DND-41 (cell line): ENCODE measurements around the gene CACNA2D3.

Experiments used
- ATAC-seq: fragments of 200-7000 bp; cut with Tn5 transposase; 3 replicates; pipeline ENCODE4 v1.9.1; 2021; ENCODE audit warnings: low read depth; ENCODE audit not compliant: insufficient read depth
- DNase-seq: peaks from one replicate; pipeline ENCODE4 v3.0.0-alpha.2; 2020
- H2AFZ ChIP-seq: 2 replicates; pipeline ENCODE4 v1.6.0; 2012; ENCODE audit warnings: low read depth, low read length
- H3K27ac ChIP-seq: 2 replicates; pipeline ENCODE4 v1.5.1; 2012; ENCODE audit warnings: low read length, inconsistent platforms
- H3K27me3 ChIP-seq: fragments of 200-600 bp; sonication (generic); 2 replicates; pipeline ENCODE4 v1.6.0; 2012; ENCODE audit warnings: low read length, mild to moderate bottlenecking, inconsistent platforms; ENCODE audit not compliant: insufficient read depth, poor library complexity
- H3K36me3 ChIP-seq: 2 replicates; pipeline ENCODE4 v1.5.1; 2012; ENCODE audit warnings: low read length, inconsistent platforms; ENCODE audit not compliant: insufficient read depth
- H3K4me1 ChIP-seq: 2 replicates; pipeline ENCODE4 v1.5.1; 2012; ENCODE audit warnings: mild to moderate bottlenecking, low read length; ENCODE audit not compliant: insufficient read depth
- H3K4me2 ChIP-seq: 2 replicates; pipeline ENCODE4 v1.6.0; 2012; ENCODE audit warnings: mild to moderate bottlenecking, moderate library complexity, low read length, inconsistent platforms; ENCODE audit not compliant: insufficient read depth
- H3K4me3 ChIP-seq, 2 experiments: fragments of 200-600 bp in 1 of 2; shearing (Covaris generic) in 1 of 2; 2 replicates each; pipeline ENCODE4 v1.5.1; 2012 to 2016; ENCODE audit warnings: inconsistent platforms in 2 of 2, low read length in 2 of 2, mild to moderate bottlenecking in 2 of 2, low read depth in 1 of 2, moderate library complexity in 1 of 2
- H3K79me2 ChIP-seq: 2 replicates; pipeline ENCODE4 v1.6.0; 2012; ENCODE audit warnings: low read length, inconsistent platforms; ENCODE audit not compliant: insufficient read depth
- H3K9ac ChIP-seq: 2 replicates; pipeline ENCODE4 v1.6.0; 2012; ENCODE audit warnings: low read depth, mild to moderate bottlenecking, inconsistent platforms, low read length, moderate library complexity
- H3K9me3 ChIP-seq: 2 replicates; pipeline ENCODE4 v1.5.1; 2012; ENCODE audit warnings: low read length, moderate library complexity, mild to moderate bottlenecking, inconsistent platforms; ENCODE audit not compliant: insufficient read depth, severe bottlenecking
- H4K20me1 ChIP-seq: 2 replicates; pipeline ENCODE4 v1.6.0; 2012; ENCODE audit warnings: low read length; ENCODE audit not compliant: insufficient read depth
- EZH2 ChIP-seq: IDR thresholded peaks from 3 replicates; pipeline ENCODE4 v1.6.1; 2012; ENCODE audit warnings: borderline replicate concordance, low read depth, mild to moderate bottlenecking, moderate library complexity, low read length, inconsistent platforms; ENCODE audit not compliant: severe bottlenecking
- TF ChIP-seq, protein P1 (sequence below): IDR thresholded peaks from 2 replicates; pipeline ENCODE4 v1.5.1; 2012; ENCODE audit warnings: borderline replicate concordance, low read length, moderate library complexity, mild to moderate bottlenecking; ENCODE audit not compliant: poor library complexity, severe bottlenecking; ENCODE audit errors: extremely low read depth

The CACNA2D3 gene

DNA sequence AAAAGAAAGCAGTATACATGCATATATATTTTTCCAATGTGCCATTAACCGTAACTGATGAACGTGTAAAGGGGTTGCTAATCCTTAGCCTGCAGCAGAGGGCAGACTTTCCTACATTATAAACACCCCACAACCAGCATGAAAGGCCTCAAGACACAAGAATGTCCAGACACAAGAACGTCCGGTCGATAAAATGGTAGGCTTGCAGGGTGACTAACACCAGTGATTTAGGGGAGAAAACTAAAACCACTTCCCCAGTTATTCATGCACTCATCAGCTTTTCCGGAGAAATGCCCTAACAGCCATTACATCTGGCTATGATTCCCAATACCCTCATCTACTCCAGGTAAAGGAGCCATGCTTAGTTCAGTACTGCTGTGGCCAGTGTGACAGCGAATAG is 748.1 kb downstream of the CACNA2D3 start:
- Histone ChIP-seq H3K9me3 (no peaks in the 10 kb centered on the region), H4K20me1 (no peaks in the 10 kb centered on the region), H3K79me2 (no peaks in the 10 kb centered on the region), H3K9ac (no peak overlapping the region), H2AFZ (no peak overlapping the region), H3K36me3 (no peaks in the 10 kb centered on the region), H3K4me3 (no peak overlapping the region), H3K27ac (no peak overlapping the region), H3K4me2 (no peak overlapping the region), H3K27me3 (no peaks in the 10 kb centered on the region), H3K4me1 (no peaks in the 10 kb centered on the region)
- DNase-seq = no peak
- ATAC-seq = no peak
- no peak for TF ChIP-seq EZH2
- TF ChIP-seq, protein P1, sequence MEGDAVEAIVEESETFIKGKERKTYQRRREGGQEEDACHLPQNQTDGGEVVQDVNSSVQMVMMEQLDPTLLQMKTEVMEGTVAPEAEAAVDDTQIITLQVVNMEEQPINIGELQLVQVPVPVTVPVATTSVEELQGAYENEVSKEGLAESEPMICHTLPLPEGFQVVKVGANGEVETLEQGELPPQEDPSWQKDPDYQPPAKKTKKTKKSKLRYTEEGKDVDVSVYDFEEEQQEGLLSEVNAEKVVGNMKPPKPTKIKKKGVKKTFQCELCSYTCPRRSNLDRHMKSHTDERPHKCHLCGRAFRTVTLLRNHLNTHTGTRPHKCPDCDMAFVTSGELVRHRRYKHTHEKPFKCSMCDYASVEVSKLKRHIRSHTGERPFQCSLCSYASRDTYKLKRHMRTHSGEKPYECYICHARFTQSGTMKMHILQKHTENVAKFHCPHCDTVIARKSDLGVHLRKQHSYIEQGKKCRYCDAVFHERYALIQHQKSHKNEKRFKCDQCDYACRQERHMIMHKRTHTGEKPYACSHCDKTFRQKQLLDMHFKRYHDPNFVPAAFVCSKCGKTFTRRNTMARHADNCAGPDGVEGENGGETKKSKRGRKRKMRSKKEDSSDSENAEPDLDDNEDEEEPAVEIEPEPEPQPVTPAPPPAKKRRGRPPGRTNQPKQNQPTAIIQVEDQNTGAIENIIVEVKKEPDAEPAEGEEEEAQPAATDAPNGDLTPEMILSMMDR = peak; percentile 35

DNA sequence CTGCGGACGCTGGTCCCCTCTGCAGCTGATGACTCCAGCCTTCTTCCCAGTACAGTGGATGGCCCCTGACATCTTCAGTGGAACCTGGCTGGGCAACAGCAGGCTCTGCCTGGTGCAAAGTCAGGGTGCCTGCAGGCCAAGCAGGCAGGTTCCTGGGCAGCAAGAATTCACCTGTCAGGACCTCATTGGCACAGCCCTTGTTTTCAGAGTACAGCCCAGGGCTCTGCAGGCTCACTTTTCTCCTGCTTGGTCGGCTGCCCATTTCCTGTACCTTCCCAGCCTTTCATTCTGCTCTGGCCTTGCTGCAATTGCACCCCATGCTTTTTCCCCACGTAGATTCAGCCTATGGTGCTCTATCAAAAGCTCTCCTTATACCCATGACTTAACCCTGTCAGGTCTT is 749.5 kb downstream of the CACNA2D3 start:
- Histone ChIP-seq H3K9ac (no peak overlapping the region), H4K20me1 (no peaks in the 10 kb centered on the region), H3K4me1 (no peaks in the 10 kb centered on the region), H3K79me2 (no peaks in the 10 kb centered on the region), H2AFZ (no peak overlapping the region), H3K36me3 (no peaks in the 10 kb centered on the region), H3K27ac (no peak overlapping the region), H3K27me3 (no peaks in the 10 kb centered on the region), H3K9me3 (no peaks in the 10 kb centered on the region), H3K4me2 (no peak overlapping the region), H3K4me3 (no peak overlapping the region)
- DNase-seq (no peak), ATAC-seq (no peak)
- TF ChIP-seq, protein P1 = no peak
- no peak for TF ChIP-seq EZH2

DNA sequence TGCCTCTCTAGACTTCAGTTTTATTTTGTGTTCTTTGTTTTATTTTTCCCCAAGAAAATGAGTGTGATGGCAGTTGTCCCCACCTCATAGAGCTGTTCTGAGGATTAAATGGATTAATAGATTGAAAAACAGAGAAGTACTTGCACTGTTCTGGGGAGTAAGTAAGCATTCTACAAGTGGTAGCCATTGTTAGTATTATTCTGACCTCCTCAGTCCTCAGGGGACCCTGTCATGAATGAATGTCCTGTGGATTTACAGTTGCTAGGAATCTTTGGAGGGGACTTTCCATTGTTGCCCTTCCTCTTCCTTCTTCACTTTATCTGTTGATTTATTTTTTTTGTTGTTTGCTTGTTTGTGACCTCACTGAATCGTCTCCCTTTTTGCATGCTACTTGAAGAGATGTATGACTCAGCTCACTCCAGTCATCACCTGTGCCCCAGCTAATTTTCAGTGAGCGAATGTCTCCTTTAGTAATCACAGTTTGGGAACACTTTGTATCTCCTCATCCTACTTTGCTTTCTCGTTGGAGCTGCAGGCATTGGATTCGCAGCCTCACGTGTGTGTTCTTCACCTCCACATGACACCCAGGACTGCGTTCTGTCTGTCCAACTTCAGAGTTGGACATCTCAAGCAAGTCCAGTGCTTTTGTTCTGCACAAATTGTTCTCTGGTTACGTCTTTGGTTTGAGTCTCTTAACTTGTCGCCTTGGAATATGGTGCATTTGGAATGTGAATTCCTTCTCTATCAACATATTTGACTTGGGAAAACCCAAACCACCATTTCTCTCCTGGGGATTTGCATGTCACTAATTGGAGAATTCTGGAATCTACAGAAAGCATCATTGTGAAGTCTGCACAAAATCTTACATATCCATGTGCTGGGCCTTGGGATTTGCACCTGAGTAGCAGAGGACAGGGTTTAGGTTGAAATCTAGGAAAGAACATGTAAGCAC is 751.0 kb downstream of the CACNA2D3 start:
- ATAC-seq (no peak), DNase-seq (no peak)
- no peak overlapping the region for H2AFZ ChIP-seq
- no peak overlapping the region for H3K9ac ChIP-seq
- H3K36me3 ChIP-seq = no peaks in the 10 kb centered on the region
- no peak overlapping the region for H3K4me2 ChIP-seq
- no peaks in the 10 kb centered on the region for H4K20me1 ChIP-seq
- H3K27me3 ChIP-seq = no peaks in the 10 kb centered on the region
- no peak overlapping the region for H3K4me3 ChIP-seq
- H3K79me2 ChIP-seq = no peaks in the 10 kb centered on the region
- no peak for TF ChIP-seq EZH2
- TF ChIP-seq, protein P1 = no peak
- no peak overlapping the region for H3K27ac ChIP-seq
- H3K9me3 ChIP-seq = no peaks in the 10 kb centered on the region
- no peaks in the 10 kb centered on the region for H3K4me1 ChIP-seq
